ENCODE data around the gene NFAT5.

DNA sequence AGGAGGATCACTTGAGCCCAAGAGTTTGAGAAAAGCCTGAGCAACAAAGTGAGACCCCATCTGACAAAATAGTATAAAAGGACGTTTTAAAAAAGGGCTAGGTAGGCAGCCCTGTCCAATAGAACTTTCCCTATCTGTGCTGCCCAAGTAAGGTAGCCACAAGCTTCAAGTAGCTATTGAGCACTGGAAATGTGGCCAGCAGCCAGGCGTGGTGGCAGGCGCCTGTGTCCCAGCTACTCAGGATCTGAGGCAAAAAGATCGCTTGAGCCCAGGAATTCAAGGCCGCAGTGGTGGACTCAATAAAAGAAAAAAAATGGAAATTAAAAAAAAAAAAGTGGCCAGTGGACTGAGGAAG is 162.1 kb downstream of the NFAT5 start:
- TF ChIP-seq ZNF445 (CRISPR knock-in tag; IDR thresholded peaks at IDR 0.05; ENCODE audit: low read depth) (no peak), ZFX (CRISPR knock-in tag; IDR thresholded peaks at IDR 0.05) (no peak)

Measured in K562 (cell line).